ENCODE results near the gene GPN1. TPM values are rescaled to one million over a fixed set of nuclear protein-coding genes. Genes with fewer than 3 reads are reported as not detected.

The GPN1 gene
- total RNA-seq, 1 donor, result 40.2 TPM

GRCh38 chr2:27687232-27687631 lies 58.4 kb downstream of the GPN1 start:
- no peak for DNase-seq (ENCODE audit: low read depth)
- TF ChIP-seq CTCF (IDR thresholded peaks at IDR 0.05; ENCODE audit: insufficient read depth, low read length), result no peak

GRCh38 chr2:27689424-27689823 lies 60.6 kb downstream of the GPN1 start:
- no peak for TF ChIP-seq CTCF (IDR thresholded peaks at IDR 0.05; ENCODE audit: insufficient read depth, low read length)
- DNase-seq (ENCODE audit: low read depth), result no peak
- H3K4me3 ChIP-seq (ENCODE audit: low read depth, low read length), result no peak overlapping the region

More at GRCh38 chr2:27687232-27687631, 58.4 kb downstream of the GPN1 start:
- H3K4me3 ChIP-seq (ENCODE audit: low read depth, low read length), result no peak overlapping the region

DNA sequence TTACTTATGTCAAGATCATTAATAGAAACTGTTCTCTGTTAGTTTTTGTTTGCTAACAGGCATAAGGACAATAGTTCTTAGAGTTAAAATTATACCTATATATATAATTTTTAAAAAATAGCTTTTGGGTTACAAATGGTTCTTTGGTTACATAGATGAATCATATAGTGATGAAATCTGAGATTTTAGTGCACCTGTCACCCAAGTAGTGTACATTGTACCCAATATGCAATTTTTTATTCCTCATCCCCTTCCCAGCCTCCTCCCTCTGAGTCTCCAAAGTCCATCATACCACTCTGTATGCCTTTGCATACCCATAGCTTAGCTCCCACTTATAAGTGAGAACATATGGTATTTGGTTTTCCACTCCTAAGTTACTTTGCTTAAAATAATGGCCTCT lies 61.2 kb downstream of the GPN1 start:
- no peak for TF ChIP-seq CTCF (IDR thresholded peaks at IDR 0.05; ENCODE audit: insufficient read depth, low read length)
- no peak overlapping the region for H3K4me3 ChIP-seq (ENCODE audit: low read depth, low read length)
- DNase-seq (ENCODE audit: low read depth), result no peak

GRCh38 chr2:27697660-27698059 lies 68.8 kb downstream of the GPN1 start:
- no peak overlapping the region for H3K4me3 ChIP-seq (ENCODE audit: low read depth, low read length)
- TF ChIP-seq CTCF (IDR thresholded peaks at IDR 0.05; ENCODE audit: insufficient read depth, low read length), result no peak
- DNase-seq (ENCODE audit: low read depth), result no peak

Small RNA genes lying within 50 kb of the gene (small RNA-seq; reads per million reads assigned to genes)
- gene RF00340, result not detected

Other genes with a start within 250 kb of the GPN1 start
- gene ZNF513, start 248.3 kb upstream of the GPN1 start, total RNA-seq (ENCODE audit: low replicate concordance), result 7.3 and 19.2 TPM in 2 replicates
- gene PPM1G, start 219.5 kb upstream of the GPN1 start, total RNA-seq (ENCODE audit: low replicate concordance), result 62.2 and 146 TPM in 2 replicates
- 40.1 and 118 TPM in 2 replicates for gene NRBP1, start 200.4 kb upstream of the GPN1 start, total RNA-seq (ENCODE audit: low replicate concordance)
- not detected in 2 replicates for gene KRTCAP3, start 186.7 kb upstream of the GPN1 start, total RNA-seq (ENCODE audit: low replicate concordance)
- gene IFT172, start 139.3 kb upstream of the GPN1 start, total RNA-seq (ENCODE audit: low replicate concordance), result 24.4 and 25.7 TPM in 2 replicates
- gene FNDC4, start 133.8 kb upstream of the GPN1 start, total RNA-seq (ENCODE audit: low replicate concordance), result 7.3 and 45.8 TPM in 2 replicates
- gene GCKR, start 132.2 kb upstream of the GPN1 start, total RNA-seq (ENCODE audit: low replicate concordance), result 4.5 and 4.9 TPM in 2 replicates
- 32.2 and 34.7 TPM in 2 replicates for gene ZNF512, start 46.0 kb upstream of the GPN1 start, total RNA-seq (ENCODE audit: low replicate concordance)
- gene CCDC121, start within 50 bp of the GPN1 start, total RNA-seq (ENCODE audit: low replicate concordance), result 3.6 and 7.0 TPM in 2 replicates
- 14.0 and 36.7 TPM in 2 replicates for gene SUPT7L, start 34.6 kb downstream of the GPN1 start, total RNA-seq (ENCODE audit: low replicate concordance)
- gene SLC4A1AP, start 34.8 kb downstream of the GPN1 start, total RNA-seq (ENCODE audit: low replicate concordance), result 25.9 and 70.6 TPM in 2 replicates
- 100 and 109 TPM in 2 replicates for gene MRPL33, start 142.7 kb downstream of the GPN1 start, total RNA-seq (ENCODE audit: low replicate concordance)

Measured in fibroblast of the aortic adventitia (primary cell).